Tibial nerve (tissue), 4 donors: ENCODE data around the gene GNG3. TPM values are rescaled to one million over a fixed set of nuclear protein-coding genes. Genes with fewer than 3 reads are reported as not detected.
"Not testable (repeated sequence)": the region's sequence is repeated elsewhere in the genome, so short reads cannot be mapped to it uniquely, and the experiment has no call there.

Experiments used
- DNase-seq, 2 donors: peaks; one replicate each; pipeline ENCODE4 v3.0.0-alpha.2; 2019; ENCODE audit warnings: low spot score in 2 of 2
- H3K27ac ChIP-seq, 4 donors: fragments of 200-600 bp; sonication (generic) in 3 of 4; one replicate each; pipeline ENCODE4 v1.5.1; 2017 to 2019; ENCODE audit warnings: mild to moderate bottlenecking in 1 of 4
- H3K27me3 ChIP-seq, 2 donors: fragments of 200-600 bp; sonication (generic) in 1 of 2; one replicate each; pipeline versions ENCODE4 v1.5.1 to v1.6.0; 2017 to 2019
- H3K36me3 ChIP-seq, 3 donors: fragments of 200-600 bp; sonication (generic); one replicate each; pipeline ENCODE4 v1.5.1; 2018 to 2019
- H3K4me1 ChIP-seq, 4 donors: fragments of 200-600 bp; sonication (generic) in 3 of 4; one replicate each; pipeline ENCODE4 v1.5.1; 2017 to 2019
- H3K4me3 ChIP-seq, 4 donors: fragments of 200-600 bp; sonication (generic) in 3 of 4; one replicate each; pipeline ENCODE4 v1.5.1; 2017 to 2019; ENCODE audit warnings: mild to moderate bottlenecking in 1 of 4, moderate library complexity in 1 of 4
- H3K9me3 ChIP-seq, 4 donors: fragments of 200-600 bp; sonication (generic) in 3 of 4; one replicate each; pipeline ENCODE4 v1.5.1; 2017 to 2019
- CTCF ChIP-seq, 5 experiments: fragments of 200-600 bp in 3 of 5; fragments of 450-650 bp in 2 of 5; sonication (generic) in 3 of 5; IDR thresholded peaks; one replicate each; pipeline ENCODE4 v1.5.1; 2016 to 2019; ENCODE audit warnings: antibody characterized with exemption in 5 of 5, mild to moderate bottlenecking in 3 of 5, moderate library complexity in 2 of 5
- EP300 ChIP-seq, 2 donors: sonication (generic); formaldehyde crosslinking; IDR thresholded peaks; one replicate each; pipeline ENCODE4 v1.6.1; 2017; ENCODE audit warnings: antibody characterized with exemption in 2 of 2, mild to moderate bottlenecking in 1 of 2
- POLR2A ChIP-seq, 2 donors: fragments of 450-650 bp; IDR thresholded peaks; one replicate each; pipeline ENCODE4 v1.6.1; 2017; ENCODE audit warnings: antibody characterized with exemption in 2 of 2, mild to moderate bottlenecking in 2 of 2, moderate library complexity in 2 of 2
- WGBS, 2 donors: methylation state at CpG; one replicate each; pipeline ENCODE4 v1.1.5; 2018; 5-methylcytosine and 5-hydroxymethylcytosine counted together
- total RNA-seq, 4 donors: library from RNA; depleted of rRNA; stranded (reverse); fragments of >200 nt; gene quantifications; one replicate each; pipeline ENCODE4 v1.1.0, GENCODE V29; 2016

Gene GNG3
- total RNA-seq, 4 donors from 2014 or later = 0.63 to 2.6 TPM; not detected in 2

DNA sequence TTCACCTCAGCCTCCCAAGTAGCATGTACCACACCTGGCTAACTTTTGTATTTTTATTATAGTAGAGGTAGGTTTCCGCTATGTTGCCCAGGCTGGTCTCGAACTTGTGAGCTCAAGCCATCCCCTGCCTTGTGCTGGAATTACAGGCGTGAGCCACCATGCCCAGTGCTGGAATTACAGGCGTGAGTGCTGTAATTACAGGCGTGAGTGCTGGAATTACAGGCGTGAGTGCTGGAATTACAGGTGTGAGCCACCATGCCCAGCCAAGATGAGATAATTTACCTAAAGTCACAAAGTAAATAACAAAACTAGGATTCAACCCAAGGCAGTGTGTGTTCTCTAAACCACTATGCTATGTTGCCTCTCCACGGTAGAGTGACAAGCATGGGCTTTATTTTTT lies 25.0 kb upstream of the GNG3 start:
- TF ChIP-seq CTCF (IDR thresholded peaks at IDR 0.05) (no peak), EP300 (IDR thresholded peaks at IDR 0.05) (no peak), POLR2A (IDR thresholded peaks at IDR 0.05) (no peak)

DNA sequence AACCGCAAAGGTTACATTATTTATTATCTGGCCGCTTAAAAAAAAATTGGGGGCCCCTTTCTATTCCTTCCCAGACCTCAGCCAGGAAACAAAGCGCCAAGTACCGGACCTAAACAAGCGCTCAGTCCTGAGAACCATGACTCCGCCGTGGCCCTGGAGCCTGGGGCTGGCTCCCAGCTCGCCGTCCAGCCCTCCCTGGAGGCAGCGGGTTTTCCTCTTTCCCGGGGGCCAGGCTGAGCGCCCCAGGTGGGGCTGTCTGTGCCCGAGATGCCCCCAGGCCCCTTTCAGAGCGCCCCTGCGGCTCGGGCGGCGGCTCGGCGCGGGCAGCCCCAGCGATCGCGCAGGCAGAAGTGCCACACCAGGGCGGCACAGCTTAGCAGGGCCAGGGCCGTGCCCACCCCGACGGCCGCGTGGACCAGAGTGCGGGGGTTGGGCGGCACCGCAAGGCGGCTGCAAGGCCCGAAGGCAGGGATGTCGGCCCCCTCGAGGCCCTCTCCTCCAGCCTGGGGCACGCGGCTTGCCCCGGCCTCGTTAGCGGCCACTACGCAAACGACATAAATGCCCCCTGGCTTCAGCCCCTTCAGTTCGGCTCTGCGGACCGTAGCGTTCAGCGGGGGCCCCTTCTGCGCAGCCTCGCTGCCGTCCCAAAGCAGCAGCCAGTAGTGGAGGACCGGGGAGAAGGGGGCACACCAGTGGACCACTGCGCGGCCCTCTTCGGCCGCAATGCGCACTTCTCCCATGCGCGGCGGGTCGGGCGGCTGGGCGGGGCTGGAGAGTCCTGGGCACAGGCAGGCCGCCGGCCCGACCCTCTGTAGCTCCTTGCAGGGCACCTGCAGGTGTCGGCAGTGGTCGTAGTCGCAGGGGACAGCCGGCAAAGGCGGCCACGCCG lies 19.7 kb upstream of the GNG3 start:
- Histone ChIP-seq H3K27ac (peak overlapping the region; percentile 22 to 81 (median 65)), H3K9me3 (no peaks in the 10 kb centered on the region), H3K27me3 (peaks cover 0 to 13% of the 10 kb centered on the region in 2 donors), H3K36me3 (peaks cover 0 to 31% (median 3%) of the 10 kb centered on the region in 3 donors), H3K4me1 (peaks cover 0 to 24% (median 3%) of the 10 kb centered on the region in 4 donors), H3K4me3 (peak overlapping the region; percentile 18 to 47 (median 25))
- TF ChIP-seq EP300 (IDR thresholded peaks at IDR 0.05) (no peak), POLR2A (IDR thresholded peaks at IDR 0.05) (no peak), CTCF (IDR thresholded peaks at IDR 0.05) (no peak)
- no peak for DNase-seq
- WGBS, 2 donors = 36 to 47% methylated on average over 49 to 51 of the region's 74 CpGs

More for the DNA sequence above, 25.0 kb upstream of the GNG3 start:
- H3K4me1 ChIP-seq = peaks cover 0 to 35% (median 14%) of the 10 kb centered on the region in 4 donors
- DNase-seq = no peak
- peaks cover 0 to 2% of the 10 kb centered on the region in 2 donors for H3K27me3 ChIP-seq
- H3K9me3 ChIP-seq = no peaks in the 10 kb centered on the region
- H3K27ac ChIP-seq = no peak overlapping the region
- peaks cover 0 to 5% (median 0%) of the 10 kb centered on the region in 3 donors for H3K36me3 ChIP-seq
- WGBS, 2 donors = 91 to 93% methylated on average over 7 of the region's 7 CpGs
- H3K4me3 ChIP-seq = no peak overlapping the region

DNA sequence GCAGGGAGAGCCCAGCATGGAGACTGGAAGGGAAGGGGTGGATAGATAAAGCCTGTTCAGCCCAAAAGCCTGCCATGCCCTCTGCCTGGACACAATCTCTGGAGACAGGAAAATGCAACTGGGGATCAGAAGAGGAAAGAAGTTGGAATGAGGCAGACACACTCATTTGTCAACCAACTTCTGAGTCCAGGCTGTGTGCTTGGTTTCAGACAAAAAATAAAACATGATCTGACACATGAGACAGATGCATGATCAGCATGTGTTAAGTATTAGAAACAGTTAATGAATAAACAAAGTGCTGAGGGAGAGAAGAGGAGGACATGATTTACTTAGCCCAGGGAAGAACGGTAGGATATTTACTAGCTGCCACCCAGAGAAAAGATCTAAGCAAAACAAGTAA lies 19.0 kb upstream of the GNG3 start:
- WGBS, 2 donors = 24 to 41% methylated on average over 1 of the region's 1 CpG
- Histone ChIP-seq H3K36me3 (peaks cover 0 to 38% (median 3%) of the 10 kb centered on the region in 3 donors), H3K4me3 (peak overlapping the region; percentile 18 to 47 (median 25)), H3K9me3 (no peaks in the 10 kb centered on the region), H3K27ac (peak overlapping the region in 2 of 4 donors; percentile 71 to 81), H3K27me3 (peaks cover 0 to 13% of the 10 kb centered on the region in 2 donors), H3K4me1 (peaks cover 0 to 24% (median 3%) of the 10 kb centered on the region in 4 donors)
- no peak for TF ChIP-seq EP300 (IDR thresholded peaks at IDR 0.05)
- no peak for TF ChIP-seq POLR2A (IDR thresholded peaks at IDR 0.05)
- no peak for TF ChIP-seq CTCF (IDR thresholded peaks at IDR 0.05)
- DNase-seq = no peak

GRCh38 chr11:62689421-62690183 lies 17.9 kb upstream of the GNG3 start, which contains the start of gene LRRN4CL:
TSS of gene LRRN4CL (minus strand) at chr11:62689530. CDS start at chr11:62688508, 1,022 bp downstream.
- Histone ChIP-seq H3K27ac (peak within 1 kb of the TSS in 3 of 4 donors; percentile 64 to 81 (median 75)), H3K27me3 (peaks cover 0 to 13% of the 10 kb centered on the region in 2 donors), H3K4me3 (peak within 1 kb of the TSS; percentile 19 to 47 (median 28)), H3K9me3 (no peaks in the 10 kb centered on the region), H3K4me1 (peaks cover 0 to 29% (median 5%) of the 10 kb centered on the region in 4 donors), H3K36me3 (peaks cover 0 to 42% (median 3%) of the 10 kb centered on the region in 3 donors)
- WGBS, 2 donors = 38 to 45% methylated on average over 11 of the region's 11 CpGs
- peak; percentile 79 to 88 for DNase-seq
- TF ChIP-seq POLR2A (IDR thresholded peaks at IDR 0.05) (peak; percentile 28 to 52), CTCF (IDR thresholded peaks at IDR 0.05) (no peak), EP300 (IDR thresholded peaks at IDR 0.05) (peak in 1 of 2 donors; percentile 82)

- H3K9me3 ChIP-seq, H3K27me3 ChIP-seq, DNase-seq, H3K4me3 ChIP-seq, H3K27ac ChIP-seq: not testable (repeated sequence)
- H3K4me1 ChIP-seq = peaks cover 0 to 23% (median 4%) of the 10 kb centered on the region in 4 donors
- WGBS, 2 donors = 74 to 86% methylated on average over 4 of the region's 4 CpGs
- H3K36me3 ChIP-seq = peaks cover 0 to 49% (median 3%) of the 10 kb centered on the region in 3 donors
Observed at GRCh38 chr11:62693624-62694023, 13.9 kb upstream of the GNG3 start.
